T-helper 17 cell (primary cell): ENCODE measurements around the gene BLNK. TPM values are rescaled to one million over a fixed set of nuclear protein-coding genes. Genes with fewer than 3 reads are reported as not detected.
"Not testable (repeated sequence)": the region's sequence is repeated elsewhere in the genome, so short reads cannot be mapped to it uniquely, and the experiment has no call there.

Source experiments
- ATAC-seq: fragments of 150-1000 bp; cut with Tn5 transposase; 2 replicates; pipeline ENCODE4 v1.10.0; 2021; ENCODE audit warnings: mild to moderate bottlenecking, moderate library complexity
- DNase-seq, 3 donors: peaks; one replicate each; pipeline versions ENCODE4 v3.0.0 to v3.0.0-alpha.2; 2020 to 2021
- H3K9me3 ChIP-seq: one replicate; pipeline ENCODE4 v1.7.0; 2013; ENCODE audit warnings: low read length, mild to moderate bottlenecking; ENCODE audit not compliant: control insufficient read depth, poor library complexity, severe bottlenecking
- H3K27ac Mint-ChIP-seq: one replicate; pipeline ENCODE4 v1.8.0; 2022; ENCODE audit warnings: mild to moderate bottlenecking, moderate library complexity, mixed read lengths
- H3K27me3 Mint-ChIP-seq: one replicate; pipeline ENCODE4 v1.8.0; 2022; ENCODE audit warnings: mixed read lengths
- H3K36me3 Mint-ChIP-seq: one replicate; pipeline ENCODE4 v1.8.0; 2022; ENCODE audit warnings: low read depth, mixed read lengths
- H3K4me1 Mint-ChIP-seq: one replicate; pipeline ENCODE4 v1.8.0; 2022; ENCODE audit warnings: mild to moderate bottlenecking, mixed read lengths
- H3K4me3 Mint-ChIP-seq: one replicate; pipeline ENCODE4 v1.8.0; 2022; ENCODE audit warnings: mild to moderate bottlenecking, moderate library complexity, mixed read lengths
- total RNA-seq, 4 donors: library from RNA in 2 of 4; stranded (reverse) in 2 of 4; gene quantifications; one replicate each; pipeline ENCODE4 v1.2.3 and lab custom pipeline; 2022 to 2026

The BLNK gene
- 1 to 10 TPM in 1 of 2 donors, not detected in 1; 3.6 TPM for total RNA-seq
- total RNA-seq (lab: John Stamatoyannopoulos, UW): 0 reads per million in 2 donors

GRCh38 chr10:96271016-96271815 is at the start of gene BLNK:
Gene BLNK (minus strand): TSS chr10:96271569. CDS start chr10:96271398, 171 bp downstream.
- ATAC-seq (peak; percentile 48), DNase-seq (no peak)

GRCh38 chr10:96319754-96320474 is 48.5 kb upstream of the BLNK start:
- peaks cover 78% of the 10 kb centered on the region for H3K27me3 Mint-ChIP-seq
- H3K4me3 Mint-ChIP-seq: no peak overlapping the region
- H3K36me3 Mint-ChIP-seq: peaks cover 4% of the 10 kb centered on the region
- no peaks in the 10 kb centered on the region for H3K4me1 Mint-ChIP-seq
- ATAC-seq (no peak), DNase-seq (no peak)
- no peaks in the 10 kb centered on the region for H3K9me3 ChIP-seq
- no peak overlapping the region for H3K27ac Mint-ChIP-seq

More at GRCh38 chr10:96271016-96271815, at the start of gene BLNK:
- Mint-ChIP-seq H3K4me1 (peaks cover 2% of the 10 kb centered on the region), H3K36me3 (no peaks in the 10 kb centered on the region), H3K27me3 (peaks cover 36% of the 10 kb centered on the region), H3K4me3 (peak within 1 kb of the TSS; percentile 68), H3K27ac (peak within 1 kb of the TSS; percentile 21)
- H3K9me3 ChIP-seq: no peaks in the 10 kb centered on the region

GRCh38 chr10:96317067-96317833 is 45.9 kb upstream of the BLNK start:
- H3K9me3 ChIP-seq: no peaks in the 10 kb centered on the region
- Mint-ChIP-seq H3K4me3 (no peak overlapping the region), H3K4me1 (no peaks in the 10 kb centered on the region), H3K27me3 (peaks cover 79% of the 10 kb centered on the region), H3K36me3 (peaks cover 4% of the 10 kb centered on the region), H3K27ac (no peak overlapping the region)
- DNase-seq: no peak
- no peak for ATAC-seq

GRCh38 chr10:96313344-96313743 is 42.0 kb upstream of the BLNK start:
- no peak overlapping the region for H3K4me3 Mint-ChIP-seq
- no peak for DNase-seq
- H3K4me1 Mint-ChIP-seq: no peaks in the 10 kb centered on the region
- ATAC-seq: no peak
- no peak overlapping the region for H3K27ac Mint-ChIP-seq
- peaks cover 4% of the 10 kb centered on the region for H3K36me3 Mint-ChIP-seq
- peaks cover 68% of the 10 kb centered on the region for H3K27me3 Mint-ChIP-seq
- H3K9me3 ChIP-seq: no peaks in the 10 kb centered on the region

- H3K36me3 Mint-ChIP-seq: no peaks in the 10 kb centered on the region
- H3K27ac Mint-ChIP-seq: no peak overlapping the region
- no peak for ATAC-seq
- no peak overlapping the region for H3K4me3 Mint-ChIP-seq
- H3K27me3 Mint-ChIP-seq: peaks cover 69% of the 10 kb centered on the region
- no peaks in the 10 kb centered on the region for H3K9me3 ChIP-seq
- no peak for DNase-seq
- peaks cover 2% of the 10 kb centered on the region for H3K4me1 Mint-ChIP-seq
Measured at GRCh38 chr10:96311180-96311715, 39.9 kb upstream of the BLNK start.

GRCh38 chr10:96310321-96310669 is 38.9 kb upstream of the BLNK start:
- no peaks in the 10 kb centered on the region for H3K36me3 Mint-ChIP-seq

GRCh38 chr10:96309628-96310320 is 38.4 kb upstream of the BLNK start:
- no peaks in the 10 kb centered on the region for H3K36me3 Mint-ChIP-seq
- peaks cover 2% of the 10 kb centered on the region for H3K4me1 Mint-ChIP-seq
- H3K27ac Mint-ChIP-seq: no peak overlapping the region
- ATAC-seq (no peak), DNase-seq (no peak)
- H3K9me3 ChIP-seq: no peaks in the 10 kb centered on the region
- no peak overlapping the region for H3K4me3 Mint-ChIP-seq
- H3K27me3 Mint-ChIP-seq: peaks cover 66% of the 10 kb centered on the region

More at GRCh38 chr10:96310321-96310669, 38.9 kb upstream of the BLNK start:
- no peak for DNase-seq
- peaks cover 2% of the 10 kb centered on the region for H3K4me1 Mint-ChIP-seq
- H3K27ac Mint-ChIP-seq: no peak overlapping the region
- H3K9me3 ChIP-seq: no peaks in the 10 kb centered on the region
- peaks cover 69% of the 10 kb centered on the region for H3K27me3 Mint-ChIP-seq
- H3K4me3 Mint-ChIP-seq: no peak overlapping the region
- ATAC-seq: no peak

- peaks cover 73% of the 10 kb centered on the region for H3K27me3 Mint-ChIP-seq
- not testable (repeated sequence) for H3K27ac Mint-ChIP-seq, ATAC-seq, DNase-seq, H3K4me1 Mint-ChIP-seq, H3K36me3 Mint-ChIP-seq, H3K4me3 Mint-ChIP-seq, H3K9me3 ChIP-seq
Measured at GRCh38 chr10:96308854-96309253, 37.5 kb upstream of the BLNK start.

- ATAC-seq (no peak), DNase-seq (no peak)
- Mint-ChIP-seq H3K4me1 (peaks cover 2% of the 10 kb centered on the region), H3K27ac (no peak overlapping the region), H3K36me3 (no peaks in the 10 kb centered on the region), H3K4me3 (no peak overlapping the region), H3K27me3 (peaks cover 74% of the 10 kb centered on the region)
- no peaks in the 10 kb centered on the region for H3K9me3 ChIP-seq
Measured at GRCh38 chr10:96306516-96306915, 35.1 kb upstream of the BLNK start.

- H3K4me1 Mint-ChIP-seq: peaks cover 2% of the 10 kb centered on the region
- peaks cover 80% of the 10 kb centered on the region for H3K27me3 Mint-ChIP-seq
- H3K4me3 Mint-ChIP-seq: no peak overlapping the region
- no peaks in the 10 kb centered on the region for H3K36me3 Mint-ChIP-seq
- H3K9me3 ChIP-seq: no peaks in the 10 kb centered on the region
- no peak for DNase-seq
- no peak for ATAC-seq
- no peak overlapping the region for H3K27ac Mint-ChIP-seq
Measured at GRCh38 chr10:96305019-96305418, 33.6 kb upstream of the BLNK start.

- Mint-ChIP-seq H3K27me3 (peaks cover 73% of the 10 kb centered on the region), H3K36me3 (no peaks in the 10 kb centered on the region), H3K27ac (no peak within 1 kb of the TSS), H3K4me3 (no peak within 1 kb of the TSS), H3K4me1 (peaks cover 9% of the 10 kb centered on the region)
- DNase-seq (no peak), ATAC-seq (no peak)
- no peaks in the 10 kb centered on the region for H3K9me3 ChIP-seq
Measured at GRCh38 chr10:96304230-96304629, 32.9 kb upstream of the BLNK start, which contains the start of gene DNTT. Gene DNTT (plus strand): TSS chr10:96304434. CDS start chr10:96304498, 64 bp downstream.

- Mint-ChIP-seq H3K36me3 (peaks cover 4% of the 10 kb centered on the region), H3K4me3 (no peak overlapping the region), H3K4me1 (peaks cover 13% of the 10 kb centered on the region), H3K27me3 (peaks cover 75% of the 10 kb centered on the region), H3K27ac (no peak overlapping the region)
- H3K9me3 ChIP-seq: no peaks in the 10 kb centered on the region
- DNase-seq (no peak), ATAC-seq (no peak)
Measured at GRCh38 chr10:96301616-96302015, 30.2 kb upstream of the BLNK start.
